BE2C (cell line): ENCODE data around the gene ITCH.

ENCODE experiments used
- DNase-seq: peaks from one replicate; pipeline ENCODE4 v3.0.0-alpha.2; 2020
- H3K27me3 ChIP-seq: fragments of 250-450 bp; sonication (Bioruptor Pico); 2 replicates; pipeline ENCODE4 v1.5.1; 2020; ENCODE audit warnings: mild to moderate bottlenecking
- H3K36me3 ChIP-seq: fragments of 250-450 bp; sonication (Bioruptor Pico); 2 replicates; pipeline ENCODE4 v1.5.1; 2020; ENCODE audit warnings: mild to moderate bottlenecking
- H3K4me1 ChIP-seq: fragments of 250-450 bp; sonication (Bioruptor Pico); 2 replicates; pipeline ENCODE4 v1.5.1; 2020
- H3K4me3 ChIP-seq: 2 replicates; pipeline ENCODE4 v1.5.1; 2011; ENCODE audit warnings: low read depth, low read length
- H3K9me3 ChIP-seq: fragments of 250-450 bp; sonication (Bioruptor Pico); 2 replicates; pipeline ENCODE4 v1.5.1; 2020
- CTCF ChIP-seq: IDR thresholded peaks from 2 replicates; pipeline ENCODE4 v1.5.1; 2012; ENCODE audit warnings: mild to moderate bottlenecking, low read depth, low read length

Gene ITCH

GRCh38 chr20:34538671-34539123 lies 175.6 kb downstream of the ITCH start:
- H3K4me1 ChIP-seq: no peaks in the 10 kb centered on the region
- no peak overlapping the region for H3K4me3 ChIP-seq
- DNase-seq: peak; percentile 65
- peak; percentile 94 for TF ChIP-seq CTCF
- H3K9me3 ChIP-seq: no peaks in the 10 kb centered on the region
- peaks cover 54% of the 10 kb centered on the region for H3K36me3 ChIP-seq
- H3K27me3 ChIP-seq: no peaks in the 10 kb centered on the region

DNA sequence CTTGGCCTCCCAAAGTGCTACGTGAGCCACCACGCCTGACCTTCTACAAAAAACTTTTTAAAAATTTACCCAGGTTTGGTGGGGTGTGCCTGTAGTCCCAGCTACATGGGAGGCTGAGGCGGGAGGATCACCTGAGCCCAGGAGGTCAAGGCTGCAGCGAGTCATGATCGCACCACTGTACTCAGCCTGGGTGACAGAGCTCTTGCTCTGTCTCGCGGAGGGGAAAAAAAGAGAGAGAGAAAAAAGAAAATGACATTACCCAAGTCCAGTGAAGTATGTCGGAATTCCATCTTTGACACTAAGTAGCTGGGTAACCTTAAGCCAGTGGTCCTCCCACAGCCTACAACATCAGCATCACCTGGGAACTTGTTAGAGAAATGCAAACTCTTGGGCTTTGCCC lies 176.7 kb downstream of the ITCH start:
- Histone ChIP-seq H3K4me3 (no peak overlapping the region), H3K4me1 (no peaks in the 10 kb centered on the region), H3K36me3 (peaks cover 47% of the 10 kb centered on the region), H3K27me3 (no peaks in the 10 kb centered on the region), H3K9me3 (no peaks in the 10 kb centered on the region)
- no peak for DNase-seq
- no peak for TF ChIP-seq CTCF

DNA sequence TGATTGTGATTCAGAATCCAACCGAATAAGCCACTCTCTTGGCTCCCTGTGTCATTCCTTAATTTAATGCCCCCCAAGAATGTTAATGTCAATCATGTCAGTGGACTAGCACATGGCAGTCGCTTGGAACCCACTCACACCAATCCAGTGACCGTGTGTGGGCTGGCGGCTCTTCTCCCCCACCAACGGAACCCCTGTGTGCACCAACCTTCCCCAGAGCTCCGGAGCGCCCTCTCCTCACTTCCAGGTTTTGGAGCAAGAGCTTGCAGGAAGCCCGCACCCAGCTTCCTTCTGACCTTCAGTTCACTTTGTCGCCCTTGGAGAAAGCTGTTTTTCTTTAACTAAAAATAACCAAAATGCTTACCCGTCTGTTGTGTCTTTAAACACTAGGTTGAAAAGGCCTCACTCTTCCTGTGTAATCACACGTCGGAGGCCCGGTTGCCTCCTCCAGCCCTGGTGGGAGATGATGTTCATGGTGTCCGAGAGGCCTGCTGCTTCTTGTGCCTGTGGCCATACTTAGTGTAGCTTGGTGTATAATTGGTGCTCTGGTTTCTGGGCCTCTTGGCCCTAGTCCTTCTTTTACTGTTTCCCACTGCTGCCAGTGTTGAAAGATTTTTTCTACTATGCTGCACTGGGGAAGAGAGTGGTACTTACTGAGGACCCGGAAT lies 177.7 kb downstream of the ITCH start:
- H3K36me3 ChIP-seq: peaks cover 39% of the 10 kb centered on the region
- no peak for DNase-seq
- no peak for TF ChIP-seq CTCF
- no peaks in the 10 kb centered on the region for H3K4me1 ChIP-seq
- no peak overlapping the region for H3K4me3 ChIP-seq
- H3K9me3 ChIP-seq: no peaks in the 10 kb centered on the region
- H3K27me3 ChIP-seq: no peaks in the 10 kb centered on the region

GRCh38 chr20:34541264-34541901 lies 178.3 kb downstream of the ITCH start:
- Histone ChIP-seq H3K4me3 (no peak overlapping the region), H3K9me3 (no peaks in the 10 kb centered on the region), H3K27me3 (no peaks in the 10 kb centered on the region), H3K4me1 (no peaks in the 10 kb centered on the region), H3K36me3 (peaks cover 32% of the 10 kb centered on the region)
- TF ChIP-seq CTCF: no peak
- DNase-seq: no peak

- H3K36me3 ChIP-seq: peaks cover 29% of the 10 kb centered on the region
- DNase-seq: no peak
- H3K4me3 ChIP-seq: no peak overlapping the region
- no peaks in the 10 kb centered on the region for H3K4me1 ChIP-seq
- H3K27me3 ChIP-seq: no peaks in the 10 kb centered on the region
- no peak for TF ChIP-seq CTCF
- H3K9me3 ChIP-seq: no peaks in the 10 kb centered on the region
Observed at GRCh38 chr20:34541917-34542316, 178.8 kb downstream of the ITCH start.

DNA sequence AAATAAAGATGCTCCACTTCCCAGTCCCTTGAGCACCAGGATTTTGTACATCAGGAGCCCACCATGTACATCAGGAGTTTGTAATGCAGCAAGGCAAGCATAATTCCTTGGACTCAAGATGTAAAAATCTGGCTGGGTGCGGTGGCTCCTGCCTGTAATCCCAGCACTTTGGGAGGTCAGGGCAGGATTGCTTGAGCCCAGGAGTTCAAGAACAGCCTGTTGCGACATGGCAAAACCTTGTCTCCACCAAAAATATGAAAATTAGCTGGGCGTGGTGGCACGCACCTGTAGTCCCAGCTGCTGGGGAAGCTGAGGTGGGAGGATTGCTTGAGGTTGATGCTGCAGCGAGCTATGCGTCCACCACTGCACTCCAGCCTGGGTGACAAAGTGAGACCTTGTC lies 179.4 kb downstream of the ITCH start:
- no peaks in the 10 kb centered on the region for H3K27me3 ChIP-seq
- TF ChIP-seq CTCF: no peak
- H3K36me3 ChIP-seq: peaks cover 25% of the 10 kb centered on the region
- no peaks in the 10 kb centered on the region for H3K4me1 ChIP-seq
- H3K9me3 ChIP-seq: no peaks in the 10 kb centered on the region
- DNase-seq: no peak
- no peak overlapping the region for H3K4me3 ChIP-seq
